Spleen (tissue), 7 donors: ENCODE results near the gene MMP2.

Experiments
- CTCF ChIP-seq, 11 experiments: fragments of 200-600 bp in 7 of 11; fragments of 450-650 bp in 4 of 11; sonication (generic) in 4 of 11; IDR thresholded peaks in 8 of 11; conservative IDR thresholded peaks in 3 of 11; 1 replicate in 7 of 11; 2 replicates in 4 of 11; pipeline versions ENCODE4 v1.4.0 to v1.8.0; 2016 to 2021; ENCODE audit warnings: antibody characterized with exemption in 11 of 11, inconsistent platforms in 4 of 11, mild to moderate bottlenecking in 1 of 11
- POLR2A ChIP-seq, 3 donors: fragments of 450-650 bp; IDR thresholded peaks; one replicate each; pipeline ENCODE4 v1.5.1; 2017; ENCODE audit warnings: antibody characterized with exemption in 3 of 3, mild to moderate bottlenecking in 1 of 3
- POLR2AphosphoS5 ChIP-seq, 3 donors: sonication (generic); formaldehyde crosslinking; IDR thresholded peaks; one replicate each; pipeline ENCODE4 v1.5.1; 2017; ENCODE audit warnings: antibody characterized with exemption in 3 of 3
- donor health status: DM: no; HTN: no; CAD: no; lungs with moderate emphysema.
- donor health status: DM: no; HTN: no; CAD: no.
- donor health status: DM: no; HTN: no; CAD: no.

DNA sequence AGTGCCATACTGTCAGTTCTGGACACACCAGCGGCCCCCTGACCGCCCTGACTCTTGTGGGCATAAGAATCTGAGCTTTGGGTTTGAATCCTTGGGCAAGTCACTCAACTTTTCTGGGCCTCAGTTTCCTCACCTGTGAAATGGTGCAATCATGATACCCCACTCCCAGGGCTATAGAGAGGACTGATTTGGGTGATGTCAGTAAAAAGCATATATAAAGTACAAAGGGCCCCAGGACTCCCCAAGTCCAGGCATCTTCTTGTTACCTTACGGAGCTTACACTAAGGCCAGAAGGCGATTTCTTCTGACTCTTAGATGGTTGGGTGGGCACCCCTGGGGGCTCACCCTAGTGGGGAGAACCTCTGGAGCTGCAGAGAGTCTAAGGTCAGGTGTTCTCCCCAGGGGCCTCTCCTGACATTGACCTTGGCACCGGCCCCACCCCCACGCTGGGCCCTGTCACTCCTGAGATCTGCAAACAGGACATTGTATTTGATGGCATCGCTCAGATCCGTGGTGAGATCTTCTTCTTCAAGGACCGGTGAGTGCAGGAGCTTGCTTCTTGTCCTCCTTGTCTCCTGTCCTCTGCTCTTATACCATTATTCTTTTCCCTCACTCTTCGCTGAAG is 13.9 kb downstream of the MMP2 start:
- TF ChIP-seq CTCF (IDR thresholded peaks at IDR 0.05 in 8 of 11, conservative IDR thresholded peaks at IDR 0.05 in 3 of 11) = no peak
- no peak for TF ChIP-seq POLR2AphosphoS5 (IDR thresholded peaks at IDR 0.05)
- no peak for TF ChIP-seq POLR2A (IDR thresholded peaks at IDR 0.05)
